Measurements from ENCODE around the gene ZNF599.
"Not testable (repeated sequence)": the region's sequence is repeated elsewhere in the genome, so short reads cannot be mapped to it uniquely, and the experiment has no call there.

ZNF599 gene

GRCh38 chr19:34772697-34773554, at the start of gene ZNF599:
ZNF599 (minus strand) TSS chr19:34773215; CDS start chr19:34772841, 374 bp downstream.
- peak; percentile 78 to 81 for DNase-seq (ENCODE audit: low read depth in 2 of 2)

GRCh38 chr19:34818270-34818669, 45.3 kb upstream of the ZNF599 start:
- no peak for DNase-seq (ENCODE audit: low read depth in 2 of 2)

DNA sequence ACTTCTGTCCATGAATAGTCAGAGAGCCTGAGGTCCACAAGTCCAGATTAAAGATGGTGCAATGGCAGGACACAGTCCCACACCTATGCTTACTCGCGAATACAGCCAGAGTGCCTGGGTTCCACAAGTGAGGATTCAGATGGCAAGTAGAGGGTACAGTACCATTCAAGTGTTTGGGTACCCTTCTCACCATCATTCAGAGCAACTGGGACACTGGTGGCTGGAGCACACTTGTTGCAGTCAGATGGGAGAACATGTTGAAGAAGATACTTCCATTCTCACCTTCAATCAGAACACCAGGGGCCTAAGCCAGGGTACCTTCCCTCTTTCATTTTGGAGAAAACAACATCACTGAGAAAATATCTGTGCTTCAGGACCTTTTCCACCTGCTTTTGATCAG, 43.7 kb upstream of the ZNF599 start:
- no peak for DNase-seq (ENCODE audit: low read depth in 2 of 2)

- no peak for DNase-seq (ENCODE audit: low read depth in 2 of 2)
Measured at GRCh38 chr19:34808566-34808965, 35.6 kb upstream of the ZNF599 start.

DNA sequence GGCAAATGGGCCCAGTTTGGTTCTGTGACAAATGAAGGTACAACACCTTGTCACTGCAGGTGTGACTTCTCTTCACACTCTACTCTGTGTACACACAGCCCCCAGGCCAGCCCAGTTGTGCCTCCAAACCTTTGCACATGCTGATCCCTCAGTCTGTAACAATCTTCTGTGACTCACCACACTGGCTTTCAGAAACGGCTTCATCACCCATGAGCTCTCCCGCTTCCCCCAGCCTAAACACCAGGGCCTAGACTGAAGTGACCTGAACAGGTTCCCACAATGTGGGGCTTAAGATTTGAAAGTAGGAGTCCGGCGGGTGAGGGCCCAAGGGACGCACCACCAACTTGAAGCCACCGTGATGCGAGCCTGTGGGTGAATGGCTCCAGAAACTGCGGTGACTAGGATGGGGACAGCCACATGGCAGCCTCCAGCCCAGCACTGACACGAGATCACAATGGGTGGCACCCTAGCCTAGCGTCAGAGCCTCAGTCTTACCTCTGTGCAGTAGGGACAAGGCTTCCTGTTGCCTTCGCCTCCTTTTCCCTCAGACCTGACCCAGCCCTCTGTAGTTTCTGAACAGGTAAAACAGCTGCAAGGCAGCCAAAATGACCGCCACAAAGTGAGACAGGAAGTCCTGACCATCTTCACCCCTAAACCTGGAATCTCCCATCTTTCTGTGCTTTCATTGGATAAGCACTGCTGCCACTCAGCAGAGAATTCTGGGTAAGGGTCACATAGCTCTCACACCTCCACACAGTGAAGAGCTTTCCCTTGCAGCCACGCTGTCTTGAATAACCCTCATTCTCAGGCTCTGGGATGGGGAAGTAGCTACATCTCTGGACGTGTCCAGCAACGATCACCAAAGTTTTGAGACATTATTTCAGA, 34.2 kb upstream of the ZNF599 start:
- no peak for DNase-seq (ENCODE audit: low read depth in 2 of 2)

- DNase-seq (ENCODE audit: low read depth in 2 of 2), result no peak
Measured at GRCh38 chr19:34804115-34804514, 31.1 kb upstream of the ZNF599 start.

- DNase-seq (ENCODE audit: low read depth in 2 of 2), result not testable (repeated sequence)
Measured at GRCh38 chr19:34796953-34797352, 23.9 kb upstream of the ZNF599 start.

GRCh38 chr19:34794066-34794960, 21.3 kb upstream of the ZNF599 start:
- no peak for DNase-seq (ENCODE audit: low read depth in 2 of 2)

GRCh38 chr19:34793565-34793964, 20.6 kb upstream of the ZNF599 start:
- no peak for DNase-seq (ENCODE audit: low read depth in 2 of 2)

DNA sequence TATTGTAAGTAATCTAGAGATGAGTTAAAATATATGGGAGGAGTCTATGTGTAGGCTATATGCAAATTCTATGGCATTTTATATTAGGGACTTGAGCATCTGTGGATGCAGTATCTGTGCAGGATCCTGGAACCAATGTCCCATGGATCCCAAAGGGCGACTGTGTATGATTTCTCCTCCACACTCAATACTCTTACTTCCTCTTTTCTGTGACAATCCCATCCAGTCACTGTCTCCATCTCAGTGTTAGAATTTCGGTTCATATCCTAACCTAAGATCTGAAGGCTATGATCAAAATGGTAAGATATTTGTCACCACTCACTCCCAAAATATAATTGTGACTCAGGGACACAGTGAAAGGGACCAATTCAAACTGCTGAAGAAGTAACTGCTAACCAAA, 15.1 kb upstream of the ZNF599 start:
- no peak for DNase-seq (ENCODE audit: low read depth in 2 of 2)

DNA sequence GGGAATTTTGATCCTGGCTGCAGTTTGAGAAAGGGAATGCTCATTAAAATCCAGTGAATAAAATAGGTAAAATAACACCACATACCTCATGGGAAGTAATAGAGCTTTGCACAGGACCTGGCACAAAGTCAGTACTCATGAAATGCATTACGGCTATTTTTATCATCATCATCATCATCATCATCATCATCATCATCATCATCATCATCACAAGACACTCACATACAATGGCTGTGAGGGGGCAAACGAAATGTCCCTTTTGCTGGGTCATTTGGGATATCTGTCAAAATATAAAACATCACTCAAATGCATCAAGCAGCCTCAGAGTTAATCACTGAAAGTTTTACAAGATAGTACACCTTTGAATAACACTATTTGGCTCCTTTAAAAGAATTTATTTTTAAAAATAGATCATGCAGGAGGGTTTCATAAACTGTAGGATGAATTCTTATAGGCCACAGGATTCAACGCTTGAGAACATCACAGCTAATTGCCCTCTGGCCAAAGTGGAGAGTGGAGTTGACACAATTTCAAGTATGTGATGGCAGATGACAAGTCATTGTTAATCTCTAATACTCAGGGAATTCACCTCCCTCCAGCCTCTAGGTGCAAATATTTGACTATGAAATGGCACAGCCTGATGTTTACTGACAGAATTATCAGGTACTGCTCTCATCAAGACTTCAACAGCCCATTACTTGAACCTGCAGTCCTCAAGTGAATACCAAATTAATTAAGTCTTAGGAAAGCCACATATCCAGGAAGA, 14.2 kb upstream of the ZNF599 start:
- no peak for DNase-seq (ENCODE audit: low read depth in 2 of 2)

- DNase-seq (ENCODE audit: low read depth in 2 of 2), result no peak
Measured at GRCh38 chr19:34786236-34786635, 13.2 kb upstream of the ZNF599 start.

GRCh38 chr19:34779652-34780051, 6.6 kb upstream of the ZNF599 start:
- no peak for DNase-seq (ENCODE audit: low read depth in 2 of 2)

DNA sequence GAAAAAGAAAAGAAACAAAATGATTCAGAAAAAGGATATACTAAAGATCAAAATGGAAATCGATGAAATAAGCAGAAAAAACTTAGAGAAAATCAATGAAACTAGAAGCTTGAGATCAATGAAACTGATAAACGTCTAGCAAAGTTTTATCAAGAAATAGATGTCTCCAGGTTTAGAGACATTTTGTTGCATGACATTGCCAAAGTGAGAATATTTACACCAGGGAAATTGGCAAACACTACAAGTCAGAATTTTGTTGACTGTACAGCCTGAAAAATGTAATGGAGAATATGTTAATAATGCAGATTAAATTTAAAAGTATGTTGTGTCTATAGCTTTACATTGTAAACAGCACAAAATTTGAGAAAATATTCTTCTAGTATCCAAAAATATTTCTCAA, 5.3 kb upstream of the ZNF599 start:
- DNase-seq (ENCODE audit: low read depth in 2 of 2), result no peak

- DNase-seq (ENCODE audit: low read depth in 2 of 2), result no peak
Measured at GRCh38 chr19:34774857-34775256, 1.8 kb upstream of the ZNF599 start.

DNA sequence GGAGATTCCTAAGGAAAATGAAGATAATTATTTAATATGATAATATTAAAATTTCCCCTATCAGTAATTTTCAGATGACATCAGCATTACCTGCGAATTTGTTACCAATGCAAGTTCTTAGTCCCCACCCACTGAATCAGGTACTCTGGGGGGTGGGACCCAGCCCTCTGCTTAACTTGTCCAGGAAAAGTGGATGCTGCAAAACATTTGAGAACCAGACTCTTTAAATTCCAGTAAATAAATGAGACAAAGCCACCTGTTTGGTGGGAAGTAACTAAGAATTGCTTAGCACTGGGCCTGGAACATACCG, 495 bp upstream of the ZNF599 start:
- no peak for DNase-seq (ENCODE audit: low read depth in 2 of 2)

GRCh38 chr19:34767951-34768350, 5.1 kb downstream of the ZNF599 start:
- DNase-seq (ENCODE audit: low read depth in 2 of 2), result no peak

DNA sequence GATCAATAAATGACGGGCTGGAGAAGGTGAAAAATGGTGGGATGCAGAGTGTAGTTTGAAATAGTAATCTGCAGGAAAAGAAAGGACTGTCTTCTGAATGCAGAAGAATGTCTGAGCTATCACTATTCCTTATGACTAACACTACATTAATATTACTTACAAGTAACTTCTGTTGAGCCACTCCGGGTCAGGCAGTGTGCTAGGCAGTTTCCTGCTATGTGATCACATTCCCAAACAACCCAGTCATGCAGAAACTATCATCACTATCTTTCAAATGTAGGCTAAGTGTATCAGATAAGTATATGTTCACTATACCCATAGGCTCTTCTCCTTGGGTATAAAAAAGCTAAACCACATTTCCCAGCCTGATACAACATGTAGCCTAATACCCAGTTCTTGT, 6.6 kb downstream of the ZNF599 start:
- DNase-seq (ENCODE audit: low read depth in 2 of 2), result no peak

- no peak for DNase-seq (ENCODE audit: low read depth in 2 of 2)
Measured at GRCh38 chr19:34759218-34759917, 13.6 kb downstream of the ZNF599 start.

DNA sequence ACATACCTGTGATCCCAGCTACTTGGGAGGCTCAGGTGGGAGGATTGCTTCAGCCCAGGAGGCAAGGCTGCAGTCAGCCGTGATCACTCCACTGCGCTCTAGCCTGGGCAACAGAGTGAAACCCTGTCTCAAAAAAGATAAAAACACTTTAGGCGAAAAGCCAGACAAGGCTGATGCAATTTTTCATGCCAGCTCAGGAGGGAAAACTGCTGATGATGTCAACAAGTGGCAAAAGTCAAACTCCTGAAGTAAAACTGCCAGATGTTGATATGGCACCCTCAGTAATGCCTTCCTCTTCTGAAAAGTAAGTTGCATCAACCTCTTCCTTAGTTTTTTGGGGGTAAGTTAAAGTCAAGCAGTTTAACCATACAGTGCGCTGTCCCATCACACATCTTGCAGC, 15.6 kb downstream of the ZNF599 start:
- no peak for DNase-seq (ENCODE audit: low read depth in 2 of 2)

Measured in stimulated activated CD8-positive, alpha-beta memory T cell treated with anti-CD3 and anti-CD28 coated beads, Interleukin-2, amount 100 ng/mL, for 1 hour (primary cell).